Trophoblast cell (in vitro differentiated cells and primary cell): ENCODE measurements around the gene PTPN3.

Experiments used
- DNase-seq, 2 donors: peaks; one replicate each; pipeline ENCODE4 v3.0.0-alpha.2; 2016
- H2AFZ ChIP-seq: 2 replicates; pipeline ENCODE4 v1.6.1; 2013; ENCODE audit warnings: low read length, moderate library complexity, mild to moderate bottlenecking; ENCODE audit not compliant: insufficient read depth, poor library complexity
- H2AK5ac ChIP-seq: 2 replicates; pipeline ENCODE4 v1.6.1; 2013; ENCODE audit warnings: mild to moderate bottlenecking, low read length
- H2BK120ac ChIP-seq: 2 replicates; pipeline ENCODE4 v1.6.1; 2013; ENCODE audit warnings: low read length, mild to moderate bottlenecking, moderate library complexity; ENCODE audit not compliant: insufficient read depth, poor library complexity
- H2BK12ac ChIP-seq: 2 replicates; pipeline ENCODE4 v1.6.1; 2013; ENCODE audit warnings: mild to moderate bottlenecking, low read length, moderate library complexity
- H2BK5ac ChIP-seq: 2 replicates; pipeline ENCODE4 v1.6.1; 2013; ENCODE audit warnings: low read length, low read depth, moderate library complexity, mild to moderate bottlenecking; ENCODE audit not compliant: poor library complexity
- H3K14ac ChIP-seq: 2 replicates; pipeline ENCODE4 v1.6.1; 2013; ENCODE audit warnings: mild to moderate bottlenecking, low read length
- H3K18ac ChIP-seq: 2 replicates; pipeline ENCODE4 v1.6.1; 2013; ENCODE audit warnings: mild to moderate bottlenecking, low read length
- H3K23ac ChIP-seq: 2 replicates; pipeline ENCODE4 v1.6.1; 2013; ENCODE audit warnings: low read length
- H3K27ac ChIP-seq: 2 replicates; pipeline ENCODE4 v1.5.1; 2013; ENCODE audit warnings: low read depth, mild to moderate bottlenecking, inconsistent platforms, low read length, moderate library complexity
- H3K27me3 ChIP-seq: 2 replicates; pipeline ENCODE4 v1.6.1; 2013; ENCODE audit warnings: inconsistent platforms, mild to moderate bottlenecking, low read length, moderate library complexity; ENCODE audit not compliant: insufficient read depth
- H3K36me3 ChIP-seq, 2 experiments: 1 replicate in 1 of 2; 2 replicates in 1 of 2; pipeline ENCODE4 v1.6.1; 2013; ENCODE audit warnings: low read length in 2 of 2, mild to moderate bottlenecking in 2 of 2, moderate library complexity in 1 of 2; ENCODE audit not compliant: insufficient read depth in 2 of 2, control insufficient read depth in 1 of 2
- H3K4ac ChIP-seq: 2 replicates; pipeline ENCODE4 v1.6.1; 2013; ENCODE audit warnings: low read depth, mild to moderate bottlenecking, low read length, moderate library complexity
- H3K4me1 ChIP-seq, 2 experiments: 1 replicate in 1 of 2; 2 replicates in 1 of 2; pipeline ENCODE4 v1.6.1; 2013; ENCODE audit warnings: low read length in 2 of 2, mild to moderate bottlenecking in 2 of 2, moderate library complexity in 1 of 2; ENCODE audit not compliant: insufficient read depth in 2 of 2, control insufficient read depth in 1 of 2
- H3K4me2 ChIP-seq: 2 replicates; pipeline ENCODE4 v1.6.1; 2013; ENCODE audit warnings: inconsistent platforms, mild to moderate bottlenecking, low read length, moderate library complexity
- H3K4me3 ChIP-seq: 2 replicates; pipeline ENCODE4 v1.5.1; 2013; ENCODE audit warnings: mild to moderate bottlenecking, low read depth, low read length, inconsistent platforms
- H3K79me1 ChIP-seq: one replicate; pipeline ENCODE4 v1.6.1; 2013; ENCODE audit warnings: low read length
- H3K79me2 ChIP-seq: 2 replicates; pipeline ENCODE4 v1.6.1; 2013; ENCODE audit warnings: low read length, mild to moderate bottlenecking; ENCODE audit not compliant: control insufficient read depth, insufficient read depth, poor library complexity
- H3K9ac ChIP-seq: 2 replicates; pipeline ENCODE4 v1.6.1; 2013; ENCODE audit warnings: mild to moderate bottlenecking, low read length
- H3K9me3 ChIP-seq: 2 replicates; pipeline ENCODE4 v1.6.1; 2013; ENCODE audit warnings: low read depth, mild to moderate bottlenecking, control low read depth, inconsistent platforms, low read length; ENCODE audit not compliant: insufficient read depth
- H4K12ac ChIP-seq: 2 replicates; pipeline ENCODE4 v1.6.1; 2013; ENCODE audit warnings: low read depth, mild to moderate bottlenecking, low read length, moderate library complexity
- H4K8ac ChIP-seq: 2 replicates; pipeline ENCODE4 v1.6.1; 2013; ENCODE audit warnings: low read depth, mild to moderate bottlenecking, low read length, moderate library complexity
- H4K91ac ChIP-seq: one replicate; pipeline ENCODE4 v1.6.1; 2013; ENCODE audit warnings: low read depth, mild to moderate bottlenecking, low read length, moderate library complexity
- WGBS: extraction: QIAGEN DNeasy Blood & Tissue Kit; methylation state at CpG from one replicate; pipeline ENCODE4 v1.1.7; 2013; ENCODE audit warnings: missing lambda C conversion rate; ENCODE audit not compliant: insufficient read length, insufficient coverage; ENCODE audit errors: extremely low coverage; 5-methylcytosine and 5-hydroxymethylcytosine counted together

Gene PTPN3

DNA sequence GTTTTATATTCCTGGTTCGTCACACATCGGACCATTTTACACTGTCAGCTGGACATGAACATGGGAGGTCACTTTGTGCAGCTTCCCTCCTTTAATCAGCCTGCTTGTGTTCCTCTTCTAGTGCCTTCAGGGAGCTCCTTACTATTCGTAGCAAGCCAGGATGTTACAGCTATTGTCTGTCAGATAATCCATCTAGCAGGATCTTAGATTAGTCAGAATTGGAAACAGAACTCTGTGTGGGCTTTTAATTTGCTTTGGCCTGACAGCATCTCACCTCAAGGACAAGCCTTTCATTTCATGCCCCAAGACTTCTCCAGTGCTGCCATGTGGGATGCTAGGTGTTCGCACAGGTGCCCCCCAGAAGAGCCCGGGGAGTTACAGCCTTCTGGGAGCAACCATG is 147.1 kb downstream of the PTPN3 start:
- H2AK5ac ChIP-seq: no peak overlapping the region
- H2BK5ac ChIP-seq: no peak overlapping the region
- H3K36me3 ChIP-seq: no peaks in the 10 kb centered on the region
- no peak overlapping the region for H4K12ac ChIP-seq
- no peaks in the 10 kb centered on the region for H3K9me3 ChIP-seq
- H3K4ac ChIP-seq: no peak overlapping the region
- no peak for DNase-seq
- no peak overlapping the region for H3K18ac ChIP-seq
- no peak overlapping the region for H3K9ac ChIP-seq
- no peaks in the 10 kb centered on the region for H3K79me2 ChIP-seq
- H3K4me3 ChIP-seq: no peak overlapping the region
- WGBS: no CpG with 5 or more reads among the region's 5 CpGs
- H2BK120ac ChIP-seq: no peak overlapping the region
- H2AFZ ChIP-seq: no peak overlapping the region
- no peak overlapping the region for H2BK12ac ChIP-seq
- no peak overlapping the region for H3K23ac ChIP-seq
- H3K4me1 ChIP-seq: peaks cover 2 to 3% of the 10 kb centered on the region in 2 experiments
- H3K14ac ChIP-seq: no peak overlapping the region
- H4K8ac ChIP-seq: no peak overlapping the region
- no peak overlapping the region for H3K4me2 ChIP-seq
- H3K27ac ChIP-seq: no peak overlapping the region
- no peak overlapping the region for H4K91ac ChIP-seq
- no peaks in the 10 kb centered on the region for H3K27me3 ChIP-seq
- peaks cover 2% of the 10 kb centered on the region for H3K79me1 ChIP-seq

DNA sequence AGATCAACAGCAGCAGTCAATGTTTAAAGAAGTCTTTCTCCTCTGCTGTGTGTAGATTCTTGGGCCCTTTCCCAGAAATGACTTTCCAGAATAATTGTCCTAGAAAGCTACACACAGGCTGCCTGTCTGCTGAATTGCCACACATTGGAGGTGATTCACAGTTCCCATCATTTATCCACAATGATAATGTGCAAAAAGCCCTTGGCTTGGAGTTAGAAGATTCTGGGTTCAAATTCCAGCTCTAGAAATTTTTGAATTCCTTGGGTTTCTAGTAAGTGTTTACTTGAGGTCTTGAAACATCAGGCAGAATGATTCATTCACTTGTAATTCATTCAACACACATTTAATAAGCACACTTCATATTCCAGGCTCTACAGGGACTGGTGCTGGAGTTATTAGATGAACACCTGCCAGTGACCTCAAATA is 148.7 kb downstream of the PTPN3 start:
- H4K91ac ChIP-seq: no peak overlapping the region
- H3K4ac ChIP-seq: no peak overlapping the region
- no peaks in the 10 kb centered on the region for H3K79me2 ChIP-seq
- no peak overlapping the region for H4K12ac ChIP-seq
- no peaks in the 10 kb centered on the region for H3K36me3 ChIP-seq
- H3K14ac ChIP-seq: no peak overlapping the region
- no peak overlapping the region for H2BK12ac ChIP-seq
- H3K23ac ChIP-seq: no peak overlapping the region
- H2AK5ac ChIP-seq: no peak overlapping the region
- no peak overlapping the region for H3K4me2 ChIP-seq
- H3K27ac ChIP-seq: no peak overlapping the region
- peaks cover 8 to 13% of the 10 kb centered on the region in 2 experiments for H3K4me1 ChIP-seq
- H2BK5ac ChIP-seq: no peak overlapping the region
- no peak overlapping the region for H3K9ac ChIP-seq
- no peak overlapping the region for H3K4me3 ChIP-seq
- H3K9me3 ChIP-seq: no peaks in the 10 kb centered on the region
- H4K8ac ChIP-seq: no peak overlapping the region
- DNase-seq: no peak
- H2BK120ac ChIP-seq: no peak overlapping the region
- H3K18ac ChIP-seq: no peak overlapping the region
- H2AFZ ChIP-seq: no peak overlapping the region
- peaks cover 7% of the 10 kb centered on the region for H3K79me1 ChIP-seq
- H3K27me3 ChIP-seq: no peaks in the 10 kb centered on the region

DNA sequence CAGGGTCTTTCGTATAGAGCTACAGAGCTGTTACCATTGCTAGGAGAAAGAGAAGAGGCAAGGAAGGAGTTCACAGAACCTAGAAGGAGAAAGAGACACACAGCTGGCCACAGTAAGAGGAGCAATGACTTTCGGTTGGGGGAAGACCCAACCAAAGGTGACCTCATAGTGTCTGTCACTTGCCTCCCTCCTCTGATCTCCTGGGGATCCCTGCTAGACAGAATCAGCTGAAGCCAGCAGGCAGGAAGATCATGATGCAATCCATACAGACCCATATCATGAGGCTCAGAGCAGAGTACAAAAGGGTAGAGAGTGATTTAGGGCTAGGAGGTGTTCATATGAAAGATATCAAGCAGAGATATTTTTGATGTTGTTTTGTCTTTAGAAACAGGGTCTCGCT is 151.2 kb downstream of the PTPN3 start:
- H3K27ac ChIP-seq: no peak overlapping the region
- no peak overlapping the region for H3K23ac ChIP-seq
- H3K4me3 ChIP-seq: no peak overlapping the region
- H3K79me2 ChIP-seq: no peaks in the 10 kb centered on the region
- H3K4me1 ChIP-seq: peaks cover 11 to 18% of the 10 kb centered on the region in 2 experiments
- no peak overlapping the region for H3K4me2 ChIP-seq
- H4K12ac ChIP-seq: no peak overlapping the region
- peak overlapping the region; percentile 87 for H2BK120ac ChIP-seq
- no peaks in the 10 kb centered on the region for H3K27me3 ChIP-seq
- peak overlapping the region; percentile 40 for H3K14ac ChIP-seq
- H3K4ac ChIP-seq: peak overlapping the region; percentile 21
- H4K91ac ChIP-seq: peak overlapping the region; percentile 51
- no peak overlapping the region for H2AK5ac ChIP-seq
- no peak overlapping the region for H2BK5ac ChIP-seq
- no peak overlapping the region for H3K9ac ChIP-seq
- H3K18ac ChIP-seq: no peak overlapping the region
- H3K36me3 ChIP-seq: no peaks in the 10 kb centered on the region
- no peak for DNase-seq
- no peak overlapping the region for H4K8ac ChIP-seq
- no peaks in the 10 kb centered on the region for H3K9me3 ChIP-seq
- no CpG with 5 or more reads among the region's 3 CpGs for WGBS
- H2AFZ ChIP-seq: no peak overlapping the region
- peak overlapping the region; percentile 65 for H2BK12ac ChIP-seq
- H3K79me1 ChIP-seq: peaks cover 9% of the 10 kb centered on the region

DNA sequence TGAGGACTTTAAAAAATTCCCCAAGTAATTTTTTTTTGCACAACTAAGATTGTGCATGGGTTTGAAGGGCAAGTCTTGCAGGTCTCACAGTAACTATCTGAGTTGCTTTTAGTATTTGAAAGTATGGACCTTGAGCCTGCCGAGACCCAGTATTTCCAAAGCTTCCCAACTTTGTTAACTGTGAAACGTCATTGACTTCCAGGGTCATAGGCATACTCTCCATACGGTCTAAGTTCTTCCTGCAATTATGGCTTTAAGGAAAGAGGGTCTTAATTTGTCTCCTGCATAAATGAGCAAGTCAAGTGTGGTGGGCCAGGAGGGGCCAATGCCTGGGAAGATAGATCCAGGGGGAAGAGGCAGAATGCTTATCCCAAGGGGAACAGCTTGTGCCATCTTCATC is 153.2 kb downstream of the PTPN3 start:
- peak overlapping the region; percentile 5 for H2BK5ac ChIP-seq
- H3K27me3 ChIP-seq: no peaks in the 10 kb centered on the region
- peak overlapping the region; percentile 72 for H2BK120ac ChIP-seq
- no peaks in the 10 kb centered on the region for H3K79me2 ChIP-seq
- no peak overlapping the region for H2AK5ac ChIP-seq
- peak overlapping the region; percentile 79 for H3K27ac ChIP-seq
- no peak overlapping the region for H3K9ac ChIP-seq
- H3K4me3 ChIP-seq: no peak overlapping the region
- DNase-seq: no peak
- H3K14ac ChIP-seq: peak overlapping the region; percentile 18
- H3K23ac ChIP-seq: no peak overlapping the region
- peak overlapping the region; percentile 59 for H3K4me2 ChIP-seq
- no peaks in the 10 kb centered on the region for H3K9me3 ChIP-seq
- no peaks in the 10 kb centered on the region for H3K36me3 ChIP-seq
- WGBS: no CpG with 5 or more reads among the region's 3 CpGs
- H2BK12ac ChIP-seq: peak overlapping the region; percentile 6
- no peak overlapping the region for H4K8ac ChIP-seq
- H3K18ac ChIP-seq: peak overlapping the region; percentile 39
- peaks cover 15 to 21% of the 10 kb centered on the region in 2 experiments for H3K4me1 ChIP-seq
- H3K4ac ChIP-seq: peak overlapping the region; percentile 9
- H4K12ac ChIP-seq: no peak overlapping the region
- peak overlapping the region; percentile 88 for H4K91ac ChIP-seq
- H3K79me1 ChIP-seq: peaks cover 9% of the 10 kb centered on the region
- H2AFZ ChIP-seq: no peak overlapping the region
